HepG2 (cell line): ENCODE results near the gene NSL1.

Experiments
- ELF1 ChIP-seq: sonication (generic); formaldehyde crosslinking; IDR thresholded peaks from 2 replicates; pipeline ENCODE4 v1.4.0; 2020; ENCODE audit warnings: missing genetic modification reagents
- TF ChIP-seq, protein P1 (sequence below): sonication (generic); formaldehyde crosslinking; IDR thresholded peaks from 2 replicates; pipeline ENCODE4 v1.4.0; 2020; ENCODE audit warnings: missing genetic modification reagents

- TF ChIP-seq ELF1 (CRISPR knock-in tag) = no peak
- TF ChIP-seq, protein P1, sequence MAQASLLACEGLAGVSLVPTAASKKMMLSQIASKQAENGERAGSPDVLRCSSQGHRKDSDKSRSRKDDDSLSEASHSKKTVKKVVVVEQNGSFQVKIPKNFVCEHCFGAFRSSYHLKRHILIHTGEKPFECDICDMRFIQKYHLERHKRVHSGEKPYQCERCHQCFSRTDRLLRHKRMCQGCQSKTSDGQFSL (CRISPR knock-in tag) = no peak
Measured at GRCh38 chr1:212686069-212686468, 105.5 kb downstream of the NSL1 start.
